ENCODE data around the gene CMSS1. TPM values are rescaled to one million over a fixed set of nuclear protein-coding genes. Genes with fewer than 3 reads are reported as not detected.

CMSS1 gene
- total RNA-seq, 2 donors from 2014 or later, result 18.5 to 27.6 TPM

DNA sequence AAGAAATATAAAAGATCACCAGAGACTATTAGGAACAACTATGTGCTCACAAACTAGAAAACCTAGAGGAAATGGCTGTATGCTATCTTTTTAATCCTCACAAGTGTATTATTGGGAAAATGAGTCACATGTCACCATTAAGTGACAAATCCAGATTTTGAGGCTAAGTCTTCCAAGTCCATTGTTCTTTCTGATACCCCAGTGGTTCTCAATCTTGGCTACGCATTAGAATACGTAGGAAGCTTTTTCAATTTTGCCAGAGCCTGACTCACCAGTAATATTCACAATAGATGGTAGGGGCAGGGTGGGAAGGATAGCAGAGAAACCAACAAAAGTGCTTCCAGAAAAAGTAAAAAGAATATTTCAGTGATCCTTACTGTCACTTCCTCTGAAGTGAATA lies 179.6 kb downstream of the CMSS1 start:
- DNase-seq (ENCODE audit: low spot score), result no peak
- intact Hi-C loops (cut with DNase I), result no loop called here

GRCh38 chr3:99999536-99999935 lies 181.9 kb downstream of the CMSS1 start:
- intact Hi-C loops (cut with DNase I), result no loop called here
- DNase-seq (ENCODE audit: low spot score), result no peak

DNA sequence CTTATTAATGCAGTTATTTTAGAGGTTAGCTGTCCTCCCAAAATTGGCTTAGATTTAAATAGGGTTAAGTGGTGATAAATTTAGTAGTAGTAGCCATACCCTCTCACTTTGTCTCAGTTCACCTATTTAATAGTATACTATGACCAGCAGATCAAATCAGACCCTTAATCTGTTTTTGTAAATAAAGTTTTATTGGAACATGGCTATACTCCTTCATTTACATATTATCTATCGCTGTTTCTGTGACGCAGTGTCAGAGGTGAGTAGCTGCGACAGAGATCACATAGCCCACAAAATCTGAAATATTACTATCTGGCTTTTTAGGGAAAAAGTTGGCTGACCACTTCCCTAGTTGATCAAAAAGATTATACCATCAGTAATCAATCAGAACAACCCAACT lies 183.4 kb downstream of the CMSS1 start:
- intact Hi-C loops (cut with DNase I), result no loop called here
- DNase-seq (ENCODE audit: low spot score), result no peak

GRCh38 chr3:100001526-100002270 lies 184.0 kb downstream of the CMSS1 start:
- intact Hi-C loops (cut with DNase I), result no loop called here

GRCh38 chr3:100002599-100003350 lies 185.1 kb downstream of the CMSS1 start:
- intact Hi-C loops (cut with DNase I), result no loop called here
- no peak for DNase-seq (ENCODE audit: low spot score)

More at GRCh38 chr3:100001526-100002270, 184.0 kb downstream of the CMSS1 start:
- no peak for DNase-seq (ENCODE audit: low spot score)

GRCh38 chr3:100003609-100004503 lies 186.2 kb downstream of the CMSS1 start:
- intact Hi-C loops (cut with DNase I), result no loop called here
- no peak for DNase-seq (ENCODE audit: low spot score)

GRCh38 chr3:100004931-100005330 lies 187.3 kb downstream of the CMSS1 start:
- intact Hi-C loops (cut with DNase I), result no loop called here
- no peak for DNase-seq (ENCODE audit: low spot score)

DNA sequence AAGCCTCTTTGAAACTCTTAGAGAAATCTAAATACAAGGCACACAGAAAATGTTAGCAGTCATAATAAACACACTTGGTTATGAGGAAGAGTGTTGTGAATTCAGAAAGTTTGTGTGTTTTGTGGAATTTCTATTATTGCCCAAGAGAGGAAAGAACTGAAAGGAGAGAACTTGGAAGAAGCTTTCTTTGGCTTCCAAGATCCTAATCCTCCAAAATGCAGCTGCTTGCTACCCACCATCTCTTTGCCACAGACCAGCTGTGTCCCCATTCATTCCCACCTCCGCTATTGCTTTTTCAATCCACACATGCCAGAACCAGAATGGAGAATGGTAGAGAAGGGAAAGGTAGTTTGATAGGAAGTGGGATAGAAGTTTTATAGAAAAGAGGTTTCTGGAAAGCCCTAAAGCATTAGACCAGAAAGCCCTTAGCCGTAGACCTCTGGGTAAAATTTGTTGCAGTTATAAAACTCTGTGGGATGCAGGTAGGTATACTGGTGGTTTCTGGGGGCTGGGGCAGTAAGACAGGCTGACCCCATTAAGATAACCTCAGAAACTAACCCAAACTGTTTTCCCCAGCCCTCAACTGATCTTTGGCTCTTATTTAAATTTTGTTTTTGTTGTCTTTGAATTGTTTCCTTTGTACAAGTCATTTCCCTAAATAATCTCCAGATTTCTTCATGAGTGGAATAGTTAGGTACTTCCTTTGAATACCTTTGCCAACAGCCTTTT lies 188.2 kb downstream of the CMSS1 start:
- DNase-seq (ENCODE audit: low spot score), result no peak

DNA sequence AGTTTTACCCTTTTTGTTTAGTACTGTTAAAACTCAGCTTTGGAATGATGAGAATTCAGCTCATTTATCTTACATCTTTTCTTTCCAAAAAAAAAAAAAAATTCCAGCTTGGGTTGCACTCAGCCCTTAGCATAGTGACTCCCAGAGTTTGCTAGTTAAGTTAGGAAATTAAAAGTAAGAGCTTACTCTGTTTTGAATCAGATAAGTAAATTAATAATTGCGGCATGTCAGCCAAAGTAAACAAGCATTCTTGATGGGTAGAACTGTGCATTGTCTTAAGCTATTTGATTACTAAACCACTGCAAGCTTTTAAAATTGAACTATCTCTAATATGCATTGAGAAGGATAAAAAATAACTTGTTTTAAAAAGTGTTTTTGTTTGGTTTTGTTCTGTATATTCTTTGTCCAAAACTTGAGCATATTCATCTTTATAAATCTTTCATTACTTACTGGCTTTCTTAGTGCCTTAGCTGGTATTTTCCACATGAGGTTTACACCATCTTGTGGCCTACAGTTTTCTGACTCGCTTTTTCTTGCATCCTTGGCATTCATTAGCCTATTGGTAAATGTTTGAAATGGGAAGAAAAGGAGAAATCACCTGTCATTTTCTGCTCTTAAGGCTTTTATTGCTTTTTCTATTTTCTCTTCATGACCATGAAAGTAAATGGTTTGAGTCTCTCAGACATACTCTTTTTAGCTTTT lies 189.1 kb downstream of the CMSS1 start:
- intact Hi-C loops (cut with DNase I), result no loop called here
- no peak for DNase-seq (ENCODE audit: low spot score)

More for the DNA sequence above, 188.2 kb downstream of the CMSS1 start:
- intact Hi-C loops (cut with DNase I), result no loop called here

GRCh38 chr3:100007313-100007712 lies 189.7 kb downstream of the CMSS1 start:
- no peak for DNase-seq (ENCODE audit: low spot score)
- intact Hi-C loops (cut with DNase I), result no loop called here

DNA sequence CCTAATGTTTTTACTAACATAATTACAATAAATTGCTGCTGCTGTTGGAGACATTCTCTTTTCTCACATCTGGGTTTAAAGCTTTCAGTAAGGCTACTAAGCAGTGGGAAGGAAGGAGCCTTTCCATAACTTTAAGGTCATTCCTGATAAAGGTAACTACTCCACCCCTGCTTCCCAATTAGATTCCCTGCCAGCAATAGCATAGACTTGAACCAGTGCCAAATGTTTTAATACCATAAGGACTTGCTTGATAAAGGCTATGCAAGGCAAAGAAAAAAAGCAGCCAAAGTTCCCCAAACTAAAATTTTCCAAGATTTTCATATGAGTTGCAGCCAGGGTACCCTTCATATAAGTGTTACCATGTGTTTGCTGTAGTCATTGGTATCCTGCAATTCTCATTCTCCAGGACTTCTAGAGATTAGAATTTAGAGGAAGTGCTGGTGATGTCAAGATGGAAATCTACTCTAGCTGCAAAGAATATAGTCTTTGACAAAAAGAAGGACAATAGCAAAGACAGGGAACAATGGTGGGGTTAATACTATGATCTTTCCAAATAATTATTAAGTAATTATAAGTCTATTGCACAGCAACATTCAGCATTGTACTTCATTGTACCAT lies 190.5 kb downstream of the CMSS1 start:
- intact Hi-C loops (cut with DNase I), result no loop called here
- no peak for DNase-seq (ENCODE audit: low spot score)

GRCh38 chr3:100009276-100010086 lies 191.8 kb downstream of the CMSS1 start:
- no peak for DNase-seq (ENCODE audit: low spot score)
- intact Hi-C loops (cut with DNase I), result no loop called here

DNA sequence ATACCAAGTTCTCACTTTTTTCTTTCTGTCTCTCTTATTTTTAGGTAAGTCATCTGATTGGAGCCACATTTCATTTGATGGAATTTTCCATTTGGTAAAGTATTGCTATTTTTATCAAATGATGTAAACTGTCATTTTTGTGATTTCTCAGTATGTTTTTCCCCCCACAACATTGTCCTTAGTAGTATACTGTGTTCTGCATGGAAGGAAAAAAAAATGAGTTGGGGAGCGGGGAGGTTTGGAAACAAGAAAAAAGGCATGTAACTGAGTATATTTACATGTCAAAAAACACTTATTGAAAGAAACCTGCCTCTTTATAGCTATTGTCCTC lies 192.4 kb downstream of the CMSS1 start:
- intact Hi-C loops (cut with DNase I), result no loop called here
- no peak for DNase-seq (ENCODE audit: low spot score)

DNA sequence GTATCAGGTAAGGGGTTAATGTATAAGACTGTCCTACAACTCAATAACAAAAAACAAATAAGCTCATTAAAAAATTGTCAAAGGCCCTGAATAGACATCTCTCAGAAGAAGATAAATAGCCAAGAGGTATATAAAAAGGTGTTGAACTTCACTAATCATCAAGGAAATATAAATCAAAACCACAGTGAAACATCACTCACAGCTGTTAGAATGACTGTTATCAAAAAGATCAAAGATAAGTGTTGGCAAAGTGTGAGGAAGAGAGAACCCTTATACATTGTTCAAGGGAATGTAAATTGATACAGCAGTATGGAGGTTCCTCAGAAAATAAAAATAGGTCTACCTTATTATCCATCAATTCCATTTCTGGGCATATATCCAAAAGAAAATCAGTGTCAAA lies 201.1 kb downstream of the CMSS1 start:
- DNase-seq (ENCODE audit: low spot score), result no peak
- intact Hi-C loops (cut with DNase I), result no loop called here

- intact Hi-C loops (cut with DNase I), result loop anchor here in 1 of 2 donors (10.0 kb wide), 1 partner anchor 55 kb away; no protein-coding TSS in a partner anchor
- DNase-seq (ENCODE audit: low spot score), result no peak
Measured at GRCh38 chr3:100019719-100020118, 202.1 kb downstream of the CMSS1 start.

DNA sequence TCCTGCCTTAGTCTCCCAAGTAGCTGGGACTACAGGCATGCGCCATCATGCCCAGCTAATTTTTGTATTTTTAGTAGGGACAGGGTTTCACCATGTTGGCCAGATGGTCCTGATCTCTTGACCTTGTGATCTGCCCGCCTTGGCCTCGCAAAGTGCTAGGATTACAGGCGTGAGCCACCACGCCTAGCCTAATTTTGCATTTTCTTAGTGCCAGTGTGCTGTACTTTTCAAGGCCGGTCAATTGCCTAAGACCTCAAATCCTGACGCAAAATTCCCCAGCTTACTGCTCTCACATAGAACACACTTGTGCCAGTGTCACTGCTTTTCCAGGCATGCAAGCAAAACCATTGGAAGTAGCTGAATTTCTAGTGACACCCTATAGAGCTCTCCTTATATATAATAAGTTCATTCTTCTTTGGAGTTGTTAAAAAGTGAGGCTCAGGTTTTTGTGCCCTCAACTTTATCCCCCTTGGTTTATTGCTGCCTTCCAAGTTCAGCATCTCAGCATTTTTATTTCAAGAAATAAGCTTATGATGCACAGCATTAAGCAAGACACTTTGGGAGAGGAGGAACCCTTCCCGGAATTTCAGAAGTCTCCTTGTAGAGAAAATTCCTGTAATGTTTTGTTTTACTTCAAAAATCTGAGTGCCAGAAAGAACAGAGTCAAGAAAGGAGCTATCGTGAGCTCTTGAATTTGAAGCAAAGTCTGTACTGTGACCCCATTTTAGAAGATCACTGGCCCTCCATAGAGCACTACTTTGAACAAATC lies 203.4 kb downstream of the CMSS1 start:
- DNase-seq (ENCODE audit: low spot score), result no peak
- intact Hi-C loops (cut with DNase I), result loop anchor here in 1 of 2 donors (10.0 kb wide), 1 partner anchor 56 kb away; no protein-coding TSS in a partner anchor

- intact Hi-C loops (cut with DNase I), result loop anchor here in 1 of 2 donors (10.0 kb wide), 1 partner anchor 58 kb away; no protein-coding TSS in a partner anchor
- no peak for DNase-seq (ENCODE audit: low spot score)
Measured at GRCh38 chr3:100022506-100022905, 204.8 kb downstream of the CMSS1 start.

Data from posterior vena cava (tissue), 2 donors.